Fibroblast of pulmonary artery (primary cell): ENCODE data around the gene MDM4.
A peak's percentile ranks its signal among the peaks of the same experiment; 100 is the strongest.

Experiments
- DNase-seq: peaks from one replicate; pipeline ENCODE4 v3.0.0-alpha.2; 2010; ENCODE audit warnings: low read depth
- H3K4me3 ChIP-seq: replicated peaks from 2 replicates; pipeline ENCODE4 v1.5.1; 2011; ENCODE audit warnings: low read depth, mild to moderate bottlenecking, control low read depth, low read length, moderate library complexity
- CTCF ChIP-seq: IDR thresholded peaks from 2 replicates; pipeline ENCODE4 v1.5.1; 2011; ENCODE audit warnings: mild to moderate bottlenecking, control low read depth, low read length, inconsistent platforms; ENCODE audit errors: missing control alignments

The MDM4 gene

GRCh38 chr1:204600203-204600602 lies 84.0 kb downstream of the MDM4 start:
- no peak overlapping the region for H3K4me3 ChIP-seq
- no peak for DNase-seq
- TF ChIP-seq CTCF: no peak

GRCh38 chr1:204600968-204601367 lies 84.8 kb downstream of the MDM4 start:
- peak; percentile 13 for TF ChIP-seq CTCF

GRCh38 chr1:204602111-204602579 lies 85.9 kb downstream of the MDM4 start:
- DNase-seq: no peak
- no peak for TF ChIP-seq CTCF
- H3K4me3 ChIP-seq: no peak overlapping the region

More at GRCh38 chr1:204600968-204601367, 84.8 kb downstream of the MDM4 start:
- H3K4me3 ChIP-seq: no peak overlapping the region
- no peak for DNase-seq

GRCh38 chr1:204602871-204603542 lies 86.8 kb downstream of the MDM4 start:
- no peak overlapping the region for H3K4me3 ChIP-seq
- no peak for DNase-seq
- no peak for TF ChIP-seq CTCF

GRCh38 chr1:204605791-204606190 lies 89.6 kb downstream of the MDM4 start:
- DNase-seq: no peak
- no peak for TF ChIP-seq CTCF
- no peak overlapping the region for H3K4me3 ChIP-seq
